Cerebellar nuclear complex (tissue), 1 donor: ENCODE results near the gene NAA10.

Source experiments
- DNase-seq, 2 experiments: peaks; one replicate each; lab custom pipeline; 2025; lab: John Stamatoyannopoulos, UW

Gene NAA10

DNA sequence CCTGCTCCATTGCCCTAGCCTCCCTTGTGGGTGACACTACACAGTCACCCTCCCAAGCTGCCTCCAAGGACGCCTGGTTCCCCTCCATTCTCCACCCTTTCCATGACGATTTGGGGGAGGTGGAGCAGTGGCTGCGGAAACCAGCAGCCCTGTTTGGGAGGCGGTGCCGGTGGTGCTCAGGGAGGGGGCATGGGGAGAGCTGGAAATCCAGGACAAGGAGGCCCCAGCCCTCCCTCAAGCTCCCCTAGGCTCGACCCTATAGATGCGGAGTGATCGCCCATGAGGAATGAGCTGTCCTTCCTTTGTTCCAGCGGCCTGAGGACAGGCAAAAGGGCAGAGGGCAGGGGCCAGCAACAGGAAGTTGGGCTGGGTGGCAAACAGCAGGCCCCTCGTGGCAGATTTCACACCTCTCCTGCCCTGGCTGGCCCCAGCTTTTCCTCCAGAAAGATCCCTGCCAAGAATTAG is 13.2 kb upstream of the NAA10 start:
- DNase-seq = no peak

GRCh38 chrX:153947009-153947769 is 12.4 kb upstream of the NAA10 start:
- no peak for DNase-seq

DNA sequence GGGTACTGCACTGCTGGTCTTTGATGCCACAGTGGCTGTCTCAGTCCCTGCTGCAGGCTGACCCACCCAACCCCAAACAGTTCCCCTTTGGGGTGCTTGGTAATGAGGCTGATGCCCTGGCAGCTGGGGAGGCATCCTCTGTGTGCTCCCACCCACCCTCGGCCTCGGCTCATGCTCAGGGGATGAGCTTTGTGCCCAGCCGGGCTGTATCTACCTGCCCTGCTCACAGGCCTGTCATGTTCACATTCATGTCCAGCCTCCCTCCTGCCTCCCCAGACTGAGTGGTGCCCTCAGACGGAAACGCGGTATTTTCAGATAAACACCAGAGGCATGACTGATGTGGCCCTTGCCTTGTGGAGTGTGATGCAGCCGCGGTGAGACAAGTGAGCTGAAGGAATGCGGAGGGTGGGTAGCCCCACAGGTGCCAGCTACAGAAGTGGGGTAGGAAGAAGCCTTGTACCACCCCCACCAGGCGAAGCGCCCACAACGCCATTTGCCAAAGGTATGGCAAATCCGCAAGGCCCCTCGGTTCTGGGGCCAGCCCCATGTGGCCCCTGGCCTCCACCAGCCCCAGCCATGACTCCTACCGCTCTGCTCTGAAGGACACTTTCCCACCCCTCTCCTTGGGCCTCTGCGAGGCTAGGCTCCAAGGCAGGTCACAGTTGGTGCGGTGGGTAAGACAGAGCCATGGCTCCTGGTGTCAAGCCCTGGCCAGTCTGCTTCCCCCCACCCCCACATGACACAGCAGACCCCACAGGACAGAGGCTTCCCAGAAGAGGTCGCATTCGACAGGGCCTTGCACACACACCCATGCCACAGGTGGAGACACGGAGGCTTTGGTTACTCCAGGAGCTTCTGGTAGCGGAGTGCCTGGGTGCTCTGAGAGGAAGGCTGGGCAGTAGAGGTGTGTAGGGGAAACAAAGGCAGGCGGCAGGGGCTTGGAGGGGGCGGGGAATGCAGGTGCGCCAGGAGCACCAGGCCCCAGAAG is 11.4 kb upstream of the NAA10 start:
- no peak for DNase-seq

DNA sequence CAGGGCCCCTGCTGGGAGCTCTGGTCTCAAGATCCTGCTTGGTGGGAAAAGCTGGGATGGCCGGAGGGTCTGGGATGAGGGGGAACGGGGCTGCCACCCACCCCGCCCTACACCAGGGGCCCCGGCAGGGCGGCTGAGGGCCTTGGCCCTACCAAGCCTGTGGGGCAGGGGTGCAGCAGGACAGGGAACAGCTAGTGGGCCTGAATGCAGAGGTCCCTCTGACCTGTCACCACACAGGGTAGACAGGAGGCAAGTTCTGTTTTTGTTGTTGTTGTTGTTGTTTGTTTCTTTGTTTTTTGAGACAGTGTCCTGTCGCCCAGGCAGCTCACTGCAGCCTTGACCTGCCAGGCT is 9.9 kb upstream of the NAA10 start:
- no peak for DNase-seq

GRCh38 chrX:153944140-153944799 is 9.4 kb upstream of the NAA10 start, which contains the start of gene RENBP:
RENBP (minus strand) TSS chrX:153944643; CDS start chrX:153944610, 33 bp downstream.
- no peak for DNase-seq

DNA sequence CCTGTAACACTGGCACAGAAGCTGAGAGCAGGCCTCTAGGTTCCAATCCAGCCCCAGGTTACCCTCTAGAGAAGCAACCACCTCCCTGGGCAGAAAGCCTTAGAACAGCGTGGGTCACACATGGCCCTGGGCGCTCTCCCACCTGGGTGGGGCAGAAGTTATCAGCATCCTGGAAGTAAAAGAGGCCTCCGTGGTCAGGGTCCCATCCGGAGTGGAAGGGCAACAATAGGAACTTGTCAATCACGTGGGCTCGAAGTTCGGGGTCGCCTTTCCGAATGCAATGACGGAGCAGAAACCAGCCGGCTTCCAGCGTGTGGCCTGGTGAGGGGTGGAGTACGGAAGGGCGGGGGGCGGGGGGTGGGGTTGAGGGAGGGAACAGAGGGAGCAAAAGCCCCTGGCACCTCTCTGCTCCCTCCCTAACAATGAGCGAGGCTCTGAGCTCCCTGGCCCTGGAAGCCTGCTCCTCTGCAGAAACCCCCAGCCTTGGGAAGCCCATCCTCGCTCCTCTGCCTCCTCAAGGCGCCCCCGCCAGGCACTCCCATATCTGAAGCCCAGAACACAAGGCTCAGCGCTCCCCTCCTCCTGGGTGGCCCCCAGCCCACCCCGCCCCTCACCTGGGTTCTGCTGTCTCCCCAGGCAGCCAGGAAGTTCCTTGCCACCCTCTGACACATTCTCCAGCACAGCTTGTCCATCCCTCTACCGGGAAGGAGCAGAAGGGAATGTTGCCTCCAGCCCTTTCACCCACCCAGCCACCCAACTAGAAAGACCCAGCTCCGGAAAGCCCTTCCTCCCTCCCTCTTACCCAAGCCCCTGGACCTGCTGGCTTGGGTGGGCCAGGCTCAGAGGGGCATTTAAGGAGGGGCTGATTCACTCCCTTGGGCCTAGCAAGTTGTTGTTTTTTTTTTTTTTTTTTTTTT is 6.8 kb upstream of the NAA10 start:
- no peak for DNase-seq

- DNase-seq = no peak
These were observed 4.7 kb upstream of the NAA10 start for GRCh38 chrX:153939573-153939972.

- DNase-seq = no peak
These were observed 3.5 kb upstream of the NAA10 start for GRCh38 chrX:153938226-153938786.

DNA sequence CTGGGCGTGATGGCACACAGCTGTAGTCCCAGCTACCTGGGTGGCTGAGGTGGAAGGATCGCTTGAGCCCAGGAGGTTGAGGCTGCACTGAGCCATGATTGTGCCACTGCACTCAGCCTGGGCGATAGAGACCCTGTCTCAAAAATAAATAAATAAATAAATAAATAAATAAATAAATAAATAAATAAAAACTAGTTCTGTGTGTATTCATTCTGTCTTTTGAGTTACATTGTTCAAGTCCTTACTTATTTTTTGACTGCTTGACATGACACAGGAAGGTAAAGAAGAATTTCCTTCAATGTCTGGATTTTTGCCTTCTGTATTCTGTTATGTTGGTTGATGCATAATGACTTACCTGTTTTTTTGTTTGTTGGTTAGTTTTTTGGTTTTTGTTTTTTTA is 2.2 kb upstream of the NAA10 start:
- no peak for DNase-seq

DNA sequence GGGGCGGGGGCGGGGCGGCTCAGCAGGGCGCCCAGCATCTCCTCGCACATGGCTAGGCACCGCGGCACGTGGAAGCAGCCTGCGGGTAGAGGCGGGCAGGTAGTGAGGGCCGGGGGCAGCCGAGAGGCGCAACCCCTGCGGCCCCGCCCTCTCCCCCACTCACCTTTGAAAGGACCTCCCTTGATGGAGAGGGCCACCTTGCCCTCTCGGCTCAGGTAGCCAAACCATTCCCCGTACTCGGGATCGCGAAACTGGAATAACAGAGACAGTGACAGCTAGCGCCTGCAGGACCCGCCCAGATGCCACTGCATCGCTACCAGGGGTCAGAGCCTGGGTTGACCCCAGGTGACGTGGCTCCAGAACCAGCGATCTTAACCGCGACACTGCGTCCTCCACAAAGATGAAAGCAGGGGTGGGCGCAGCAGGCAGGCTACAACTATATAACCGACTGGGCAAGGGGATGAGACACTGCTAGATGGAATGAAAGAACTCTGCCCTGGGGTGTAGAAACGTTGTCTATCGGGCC is 552 bp upstream of the NAA10 start:
- DNase-seq = no peak

- DNase-seq = no peak
These were observed 582 bp downstream of the NAA10 start for GRCh38 chrX:153934148-153934761.

GRCh38 chrX:153933748-153934147 is 1.1 kb downstream of the NAA10 start:
- no peak for DNase-seq

- no peak for DNase-seq
These were observed 2.5 kb downstream of the NAA10 start for GRCh38 chrX:153932220-153932915.

DNA sequence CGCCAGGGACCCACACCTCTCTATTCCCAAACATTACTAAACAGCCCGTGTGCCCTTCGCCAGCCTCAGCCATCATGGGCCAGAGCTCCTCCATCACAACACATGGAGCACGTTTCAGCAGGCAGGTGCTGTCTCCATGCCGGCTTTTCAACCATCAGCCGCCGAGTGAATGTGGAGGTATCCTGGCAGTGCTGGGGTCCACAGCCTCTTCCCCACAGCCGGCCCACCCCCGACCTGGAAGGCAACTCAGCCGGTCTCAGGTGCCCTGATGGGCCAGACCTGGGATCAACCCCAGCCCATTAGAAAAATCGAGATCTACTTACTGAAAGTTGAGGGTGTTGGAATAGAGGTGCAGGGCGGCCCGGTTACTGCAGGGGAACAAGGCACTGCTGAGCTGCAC is 3.1 kb downstream of the NAA10 start:
- DNase-seq = no peak

DNA sequence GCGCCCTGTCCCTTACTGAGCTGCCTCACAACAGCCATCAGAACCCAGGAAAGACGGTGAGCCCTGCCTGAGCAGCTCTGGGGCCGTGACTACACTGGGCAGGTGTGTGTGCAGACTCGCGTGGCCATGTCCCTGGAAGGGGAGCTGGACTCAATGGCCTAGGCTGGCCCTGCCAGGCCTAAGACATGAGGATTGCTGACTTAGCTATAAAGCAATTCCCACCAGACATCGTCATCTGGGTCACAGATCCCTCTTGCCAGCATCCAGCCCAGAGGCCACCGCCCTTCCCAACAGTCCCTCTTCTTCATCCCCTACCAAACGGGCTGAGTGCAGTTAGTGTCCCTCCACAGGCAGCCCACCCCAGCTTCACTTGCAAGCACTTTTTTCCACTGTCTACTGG is 3.7 kb downstream of the NAA10 start:
- no peak for DNase-seq

GRCh38 chrX:153930011-153930910 is 4.6 kb downstream of the NAA10 start:
- DNase-seq = no peak

GRCh38 chrX:153929576-153929975 is 5.3 kb downstream of the NAA10 start:
- no peak for DNase-seq

DNA sequence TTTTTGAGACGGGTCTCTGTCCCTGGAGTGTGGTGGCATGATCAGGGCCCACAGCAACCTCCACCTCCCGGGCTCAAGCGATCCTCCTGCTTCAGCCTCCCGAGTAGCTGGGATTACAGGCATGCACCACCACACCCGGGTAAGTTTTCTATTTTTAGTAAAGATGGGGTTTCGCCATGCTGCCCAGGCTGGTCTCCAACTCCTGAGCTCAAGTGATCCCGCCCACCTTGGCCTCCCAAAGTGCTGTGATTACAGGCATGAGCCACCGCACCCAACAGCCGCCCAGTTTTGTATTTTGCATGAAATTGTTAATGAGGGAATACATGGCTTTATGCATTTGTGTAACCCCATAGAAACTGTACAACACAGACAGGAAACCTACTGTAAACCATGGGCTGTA is 6.0 kb downstream of the NAA10 start:
- no peak for DNase-seq
